K562 (cell line): ENCODE data around the gene TMEM117. TPM values are rescaled to one million over a fixed set of nuclear protein-coding genes. Genes with fewer than 3 reads are reported as not detected.

Experiments used
- ATAC-seq: fragments of 200-7000 bp; cut with Tn5 transposase; 3 replicates; pipeline ENCODE4 v1.9.1; 2020; ENCODE audit warnings: moderate library complexity
- BruUV-seq: library from RNA; stranded (reverse); fragments of 400-500 nt; replicated peaks from 2 replicates; lab custom pipeline; 2021; lab: Mats Ljungman, UMichigan
- CTCF ChIA-PET: fragments of 300-600 bp; formaldehyde crosslinking; extraction: SDS; loops from one replicate; lab custom pipeline; 2021; ENCODE audit warnings: low intra/inter-chr PET ratio; lab: Yijun Ruan, JAX
- POLR2A ChIA-PET: fragments of 300-600, 350-650 bp; sonication (Branson Sonifier 250); formaldehyde crosslinking; extraction: SDS; loops from one replicate; lab custom pipeline; 2021; ENCODE audit warnings: antibody characterized with exemption, inconsistent platforms; lab: Yijun Ruan, JAX
- DNase-seq, 4 experiments: peaks; one replicate each; pipeline versions ENCODE4 v3.0.0 to v3.0.0-alpha.2; 2011 to 2018; ENCODE audit warnings: low spot score in 3 of 4, mixed read lengths in 3 of 4; ENCODE audit errors: extremely low read depth in 1 of 4
- FAIRE-seq: peaks from 2 replicates; lab custom pipeline; 2011; peaks lifted over from hg19 to GRCh38; lab: Jason Lieb, UNC
- H2AFZ ChIP-seq: 2 replicates; pipeline ENCODE4 v1.6.0; 2011; ENCODE audit warnings: low read depth, low read length, control low read depth, inconsistent platforms
- H3K27ac ChIP-seq: fragments of 200-600 bp; 3 replicates; pipeline ENCODE4 v1.8.0; 2011; ENCODE audit warnings: low read depth, mild to moderate bottlenecking, control low read depth, inconsistent platforms, low read length, moderate library complexity, mixed read lengths; ENCODE audit errors: extremely low read depth
- H3K27me3 ChIP-seq, 2 experiments: fragments of 300-600 bp in 1 of 2; 2 replicates in 1 of 2; 3 replicates in 1 of 2; pipeline versions ENCODE4 v1.6.0 to v1.8.0; 2011; ENCODE audit warnings: inconsistent platforms in 2 of 2, low read length in 2 of 2, mild to moderate bottlenecking in 1 of 2, mixed read lengths in 1 of 2, moderate library complexity in 1 of 2; ENCODE audit not compliant: control insufficient read depth in 2 of 2, insufficient read depth in 2 of 2
- H3K36me3 ChIP-seq: fragments of 300-600 bp; 3 replicates; pipeline ENCODE4 v1.8.0; 2011; ENCODE audit warnings: mild to moderate bottlenecking, low read length, inconsistent platforms; ENCODE audit not compliant: control insufficient read depth, insufficient read depth
- H3K4me1 ChIP-seq, 2 experiments: fragments of 200-600 bp in 1 of 2; replicated peaks in 1 of 2; 2 replicates in 1 of 2; 3 replicates in 1 of 2; pipeline versions ENCODE4 v1.5.1 to v1.8.0; 2011; ENCODE audit warnings: inconsistent platforms in 2 of 2, low read length in 2 of 2, mild to moderate bottlenecking in 1 of 2, mixed read lengths in 1 of 2, moderate library complexity in 1 of 2; ENCODE audit not compliant: control insufficient read depth in 2 of 2, insufficient read depth in 2 of 2
- H3K4me2 ChIP-seq: 2 replicates; pipeline ENCODE4 v1.6.1; 2011; ENCODE audit warnings: low read length, control low read depth, inconsistent platforms, mixed read lengths; ENCODE audit not compliant: insufficient read depth
- H3K4me3 ChIP-seq: fragments of 200-600 bp; sonication (generic), shearing (Covaris generic); 2 replicates; pipeline ENCODE4 v1.5.1; 2016; ENCODE audit warnings: control low read depth, inconsistent platforms
- H3K79me2 ChIP-seq: fragments of 200-600 bp; 3 replicates; pipeline ENCODE4 v1.8.0; 2011; ENCODE audit warnings: low read length, inconsistent platforms; ENCODE audit not compliant: control insufficient read depth, insufficient read depth
- H3K9ac ChIP-seq, 2 experiments: 2 replicates each; pipeline versions ENCODE4 v1.6.0 to v1.6.1; 2011; ENCODE audit warnings: low read depth in 2 of 2, low read length in 2 of 2, control low read depth in 1 of 2, inconsistent platforms in 1 of 2, mild to moderate bottlenecking in 1 of 2, mixed read lengths in 1 of 2; ENCODE audit not compliant: insufficient read depth in 1 of 2
- H3K9me1 ChIP-seq: one replicate; pipeline ENCODE4 v1.6.0; 2011; ENCODE audit warnings: inconsistent platforms, mild to moderate bottlenecking, low read length, moderate library complexity; ENCODE audit not compliant: control insufficient read depth, insufficient read depth
- H3K9me3 ChIP-seq: replicated peaks from 2 replicates; pipeline ENCODE4 v1.5.1; 2011; ENCODE audit warnings: low read depth, low read length, inconsistent platforms; ENCODE audit not compliant: control insufficient read depth, insufficient read depth
- H4K20me1 ChIP-seq: replicated peaks from 2 replicates; pipeline ENCODE4 v1.6.1; 2011; ENCODE audit warnings: low read length, inconsistent platforms, mixed read lengths; ENCODE audit not compliant: control insufficient read depth, insufficient read depth
- ATF6 ChIP-seq: sonication (generic); formaldehyde crosslinking; IDR thresholded peaks from 2 replicates; pipeline ENCODE4 v1.4.0; 2020; ENCODE audit warnings: mild to moderate bottlenecking, missing genetic modification reagents
- CBFA2T2 ChIP-seq: fragments of 450-650 bp; conservative IDR thresholded peaks from 2 replicates; pipeline ENCODE4 v1.6.1; 2017; ENCODE audit warnings: mild to moderate bottlenecking
- HIVEP1 ChIP-seq: fragments of 250-450 bp; sonication (Bioruptor Pico); IDR thresholded peaks from 2 replicates; pipeline ENCODE4 v1.4.0; 2020; ENCODE audit warnings: mild to moderate bottlenecking
- HMG20A ChIP-seq: fragments of 450-650 bp; formaldehyde crosslinking; conservative IDR thresholded peaks from 2 replicates; pipeline ENCODE4 v1.4.0; 2020; ENCODE audit warnings: mild to moderate bottlenecking, mixed read lengths
- MYC ChIP-seq, 2 experiments: fragments of 250-450 bp in 1 of 2; sonication (Bioruptor Pico) in 1 of 2; IDR thresholded peaks; 2 replicates each; pipeline versions ENCODE4 v1.5.1 to v1.6.1; 2012 to 2021; ENCODE audit warnings: low read depth in 2 of 2, borderline replicate concordance in 1 of 2, improper control_type of control experiment in 1 of 2, low read length in 1 of 2, mild to moderate bottlenecking in 1 of 2, moderate library complexity in 1 of 2
- NKRF ChIP-seq: fragments of 450-650 bp; IDR thresholded peaks from 2 replicates; pipeline ENCODE4 v1.6.1; 2016; ENCODE audit warnings: borderline replicate concordance
- PHTF2 ChIP-seq: fragments of 250-450 bp; sonication (Bioruptor Pico); IDR thresholded peaks from 2 replicates; pipeline ENCODE4 v1.5.0; 2021; ENCODE audit warnings: mild to moderate bottlenecking
- RAD21 ChIP-seq, 2 experiments: fragments of 250-450 bp in 1 of 2; fragments of 450-650 bp in 1 of 2; sonication (Bioruptor Pico) in 1 of 2; formaldehyde crosslinking in 1 of 2; IDR thresholded peaks in 1 of 2; conservative IDR thresholded peaks in 1 of 2; 2 replicates each; pipeline versions ENCODE4 v1.4.0 to v1.8.0; 2020 to 2022; ENCODE audit warnings: mild to moderate bottlenecking in 2 of 2, moderate library complexity in 1 of 2
- TCF7 ChIP-seq: sonication (generic); IDR thresholded peaks from 2 replicates; pipeline ENCODE4 v1.6.1; 2016; ENCODE audit warnings: antibody characterized with exemption, borderline replicate concordance
- TFAM ChIP-seq: fragments of 250-450 bp; sonication (Bioruptor Pico); conservative IDR thresholded peaks from 2 replicates; pipeline ENCODE4 v1.5.0; 2021; ENCODE audit warnings: mild to moderate bottlenecking, moderate library complexity
- U2AF1 ChIP-seq: fragments of 200-400 bp; formaldehyde crosslinking; optimal IDR thresholded peaks from 2 replicates; pipeline ENCODE3; 2017; ENCODE audit warnings: mild to moderate bottlenecking, low read depth, low read length, moderate library complexity
- ZNF217 ChIP-seq: sonication (generic); formaldehyde crosslinking; IDR thresholded peaks from 2 replicates; pipeline ENCODE4 v1.8.0; 2022; ENCODE audit warnings: mild to moderate bottlenecking, missing genetic modification reagents
- WGBS: fragments of 100-300 bp; shearing (Covaris generic); methylation state at CpG from one replicate; pipeline ENCODE4 v1.1.6; 2016; ENCODE audit warnings: low coverage, mixed read lengths; ENCODE audit not compliant: insufficient coverage; ENCODE audit errors: missing lambda C conversion rate; 5-methylcytosine and 5-hydroxymethylcytosine counted together
- in situ Hi-C: fragments of 300-500 bp; cut with MboI; formaldehyde crosslinking; loops from 4 replicates; pipeline ENCODE4 v1.15.0; 2018; ENCODE audit warnings: inconsistent platforms, mixed read lengths
- intact Hi-C: fragments of 100-400 bp; cut with micrococcal nuclease; formaldehyde crosslinking; loops from 2 replicates; pipeline ENCODE4 v1.14.2; 2022
- polyA plus RNA-seq, 8 experiments: library from polyadenylated mRNA; depleted of rRNA in 4 of 8; stranded (reverse) in 5 of 8; unstranded in 3 of 8; fragments of >200 nt; fragmentation: Nextera tagmentation in 2 of 8; fragmentation: Illumina TruSeq in 1 of 8; extraction: Ambion mirVana in 2 of 8; extraction: Trizol in 1 of 8; gene quantifications; 2 replicates each; pipeline versions ENCODE4 v1.2.1 to v1.2.3, GENCODE V29; 2011 to 2014; ENCODE audit warnings: inconsistent platforms in 1 of 8, missing spikeins in 1 of 8
- total RNA-seq, 7 experiments: library from RNA; depleted of rRNA in 6 of 7; stranded (reverse); fragments of >200 nt in 6 of 7; fragmentation: Illumina TruSeq in 2 of 7; extraction: Trizol in 2 of 7; gene quantifications; 2 replicates each; pipeline versions ENCODE4 v1.2.1 to v1.2.3, GENCODE V29; 2011 to 2021; ENCODE audit warnings: low replicate concordance in 1 of 7

The TMEM117 gene
- total and polyA plus RNA-seq, 9 of the 15 experiments (the other 6 are each of a cell fraction or from before 2014, with no cell fraction given) = 0.31 to 2.8 (median 1.0) TPM

- no peak for TF ChIP-seq ATF6 (CRISPR knock-in tag)
- no peak for TF ChIP-seq MYC (IDR thresholded peaks at IDR 0.05; ENCODE audit: low read depth, low read length)
- no peak for TF ChIP-seq MYC (CRISPR knock-in tag; IDR thresholded peaks at IDR 0.05; ENCODE audit: borderline replicate concordance, low read depth)
Observed at GRCh38 chr12:44046732-44047417, 211.0 kb downstream of the TMEM117 start (continued).

GRCh38 chr12:44052554-44052953 is 216.7 kb downstream of the TMEM117 start:
- in situ Hi-C loops (no loop called here), intact Hi-C loops (no loop called here)
- 0% methylated on average over 4 of the region's 4 CpGs for WGBS
- Histone ChIP-seq H3K4me1 (no peaks in the 10 kb centered on the region), H3K9me1 (no peaks in the 10 kb centered on the region), H3K79me2 (no peaks in the 10 kb centered on the region), H3K9me3 (no peaks in the 10 kb centered on the region), H2AFZ (no peak overlapping the region), H4K20me1 (no peaks in the 10 kb centered on the region), H3K27ac (no peak overlapping the region), H3K9ac (no peak overlapping the region), H3K4me2 (no peak overlapping the region), H3K36me3 (no peaks in the 10 kb centered on the region), H3K4me3 (no peak overlapping the region), H3K27me3 (no peaks in the 10 kb centered on the region)
- BruUV-seq = no TSS peak
- CTCF ChIA-PET = no interaction called here
- no peak for ATAC-seq
- FAIRE-seq = no peak
- POLR2A ChIA-PET = no interaction called here
- no peak for DNase-seq
- TF ChIP-seq CBFA2T2 (no peak), HMG20A (CRISPR knock-in tag) (no peak), TFAM (CRISPR knock-in tag) (no peak), TCF7 (no peak), ZNF217 (no peak), RAD21 (CRISPR knock-in tag; conservative IDR thresholded peaks at IDR 0.05 in 1 of 2, IDR thresholded peaks at IDR 0.05 in 1 of 2) (no peak), PHTF2 (no peak), U2AF1 (no peak), NKRF (no peak), HIVEP1 (CRISPR knock-in tag) (no peak)
